ENCODE measurements around the gene MAPRE3. TPM values are rescaled to one million over a fixed set of nuclear protein-coding genes. Genes with fewer than 3 reads are reported as not detected.
A peak's percentile ranks its signal among the peaks of the same experiment; 100 is the strongest.

The MAPRE3 gene
- total RNA-seq, 8 experiments from 2014 or later, result 8.7 to 44.8 (median 26.8) TPM

DNA sequence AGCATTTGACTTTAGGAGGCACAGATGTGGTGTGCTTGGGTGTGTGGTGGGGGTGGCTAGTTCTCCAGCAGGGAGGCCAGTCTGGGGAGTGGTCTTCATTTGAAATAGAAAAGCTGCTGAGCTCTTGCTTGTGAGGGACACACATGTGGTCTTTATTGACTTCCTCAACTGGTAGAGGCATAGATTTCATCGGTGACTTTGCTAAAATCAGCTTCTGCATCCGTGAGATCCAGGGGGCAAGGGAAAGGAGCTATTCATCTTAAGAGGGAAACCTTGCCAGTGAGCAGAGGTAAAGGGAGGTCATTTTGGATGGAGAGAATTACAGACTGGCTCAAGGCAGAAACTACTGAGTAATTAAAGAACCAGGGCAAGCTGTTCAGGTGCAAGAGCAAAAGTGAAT is 4.7 kb downstream of the MAPRE3 start:
- Histone ChIP-seq H3K27ac (no peak overlapping the region), H3K4me1 (replicated peaks in 1 of 2) (peaks cover 17% of the 10 kb centered on the region in 2 donors), H3K4me3 (no peak overlapping the region)
- 0 to 50% (median 9%) methylated on average over 1 to 2 of the region's 2 CpGs; no CpG with 5 or more reads in 3 of the 10 experiments for WGBS, 10 experiments
- in situ Hi-C loops (cut with MboI; ENCODE audit: low pct_unique_long_range_greater_than_20kb in 2 of 9, low sequenced_read_pairs in 9 of 9, unreplicated experiment in 9 of 9), result no loop called here
- no peak for ATAC-seq (replicated peaks in 6 of 8)

- peak in 1 of 8 experiments; percentile 9 for ATAC-seq (replicated peaks in 6 of 8)
- Histone ChIP-seq H3K4me3 (no peak overlapping the region), H3K4me1 (replicated peaks in 1 of 2) (peaks cover 17% of the 10 kb centered on the region in 2 donors), H3K27ac (no peak overlapping the region)
- in situ Hi-C loops (cut with MboI; ENCODE audit: low pct_unique_long_range_greater_than_20kb in 2 of 9, low sequenced_read_pairs in 9 of 9, unreplicated experiment in 9 of 9), result no loop called here
- WGBS, 10 experiments, result 14 to 86% (median 72%) methylated on average over 1 of the region's 1 CpG; no CpG with 5 or more reads in 6 of the 10 experiments
These were observed 5.2 kb downstream of the MAPRE3 start for GRCh38 chr2:26975656-26976055.

GRCh38 chr2:26976237-26976636 is 5.8 kb downstream of the MAPRE3 start:
- Histone ChIP-seq H3K4me1 (replicated peaks in 1 of 2) (peaks cover 17% of the 10 kb centered on the region in 2 donors), H3K4me3 (no peak overlapping the region), H3K27ac (no peak overlapping the region)
- in situ Hi-C loops (cut with MboI; ENCODE audit: low pct_unique_long_range_greater_than_20kb in 2 of 9, low sequenced_read_pairs in 9 of 9, unreplicated experiment in 9 of 9), result no loop called here
- WGBS, 10 experiments, result 0 to 100% (median 85%) methylated on average over 2 to 5 of the region's 5 CpGs
- peak in 2 of 8 experiments; percentile 51 to 63 for ATAC-seq (replicated peaks in 6 of 8)

DNA sequence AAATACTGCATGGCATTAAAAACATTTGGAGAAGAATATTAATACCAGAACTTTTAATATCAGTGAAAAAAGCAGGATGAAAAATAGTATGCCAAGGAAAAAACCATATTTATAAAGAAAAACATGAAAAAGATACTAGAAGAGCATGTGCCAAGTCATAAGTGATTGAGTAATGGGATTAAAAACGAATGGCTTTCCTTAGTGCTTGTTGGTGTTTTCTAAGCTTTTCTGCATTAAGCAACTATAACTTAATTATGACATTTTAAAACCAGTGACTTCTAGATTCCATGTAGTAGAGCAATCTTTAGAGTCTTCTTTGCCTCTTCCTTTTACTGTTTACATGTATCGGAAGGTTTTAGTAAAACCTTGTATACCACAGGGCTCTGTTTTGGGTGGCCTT is 6.6 kb downstream of the MAPRE3 start:
- peaks cover 10 to 13% of the 10 kb centered on the region in 2 donors for H3K4me1 ChIP-seq (replicated peaks in 1 of 2)
- 50 to 88% (median 73%) methylated on average over 1 to 2 of the region's 2 CpGs; no CpG with 5 or more reads in 1 of the 10 experiments for WGBS, 10 experiments
- no peak overlapping the region for H3K27ac ChIP-seq
- in situ Hi-C loops (cut with MboI; ENCODE audit: low pct_unique_long_range_greater_than_20kb in 2 of 9, low sequenced_read_pairs in 9 of 9, unreplicated experiment in 9 of 9), result no loop called here
- ATAC-seq (replicated peaks in 6 of 8), result no peak
- no peak overlapping the region for H3K4me3 ChIP-seq

DNA sequence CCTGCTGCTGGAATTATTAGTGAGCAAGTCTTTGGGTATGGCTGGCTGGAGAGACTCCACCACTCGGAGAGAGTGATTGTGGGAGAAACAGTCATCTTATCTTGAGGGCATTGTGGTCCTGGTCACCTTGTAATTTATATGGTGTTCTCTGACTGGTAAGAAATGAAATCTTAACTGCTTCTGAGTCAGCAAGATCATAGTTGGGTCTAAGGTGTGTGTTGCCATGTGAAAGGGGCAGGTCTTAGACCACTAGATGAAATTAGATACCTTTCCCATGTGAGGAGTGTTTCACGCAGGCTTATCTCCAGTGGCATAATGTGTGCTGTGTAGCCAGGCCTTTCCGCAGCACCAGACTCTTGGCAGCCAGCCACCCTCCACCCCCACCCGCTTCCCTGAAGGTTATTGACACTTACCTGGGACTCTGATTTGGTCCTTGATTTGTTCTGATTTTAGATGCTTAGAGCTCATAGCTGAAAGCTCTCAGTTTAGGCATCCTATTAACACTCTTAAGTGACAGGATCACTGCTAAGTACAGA is 7.7 kb downstream of the MAPRE3 start:
- ATAC-seq (replicated peaks in 6 of 8), result no peak
- no peak overlapping the region for H3K4me3 ChIP-seq
- in situ Hi-C loops (cut with MboI; ENCODE audit: low pct_unique_long_range_greater_than_20kb in 2 of 9, low sequenced_read_pairs in 9 of 9, unreplicated experiment in 9 of 9), result no loop called here
- H3K27ac ChIP-seq, result no peak overlapping the region
- H3K4me1 ChIP-seq (replicated peaks in 1 of 2), result peaks cover 3 to 6% of the 10 kb centered on the region in 2 donors
- WGBS, 10 experiments, result 80 to 100% (median 98%) methylated on average over 1 to 4 of the region's 4 CpGs; no CpG with 5 or more reads in 6 of the 10 experiments

GRCh38 chr2:26979741-26980140 is 9.3 kb downstream of the MAPRE3 start:
- no peak for ATAC-seq (replicated peaks in 6 of 8)
- H3K27ac ChIP-seq, result no peak overlapping the region
- in situ Hi-C loops (cut with MboI; ENCODE audit: low pct_unique_long_range_greater_than_20kb in 2 of 9, low sequenced_read_pairs in 9 of 9, unreplicated experiment in 9 of 9), result no loop called here
- 0 to 100% (median 81%) methylated on average over 1 to 2 of the region's 2 CpGs; no CpG with 5 or more reads in 5 of the 10 experiments for WGBS, 10 experiments
- peaks cover 3 to 6% of the 10 kb centered on the region in 2 donors for H3K4me1 ChIP-seq (replicated peaks in 1 of 2)
- H3K4me3 ChIP-seq, result no peak overlapping the region

DNA sequence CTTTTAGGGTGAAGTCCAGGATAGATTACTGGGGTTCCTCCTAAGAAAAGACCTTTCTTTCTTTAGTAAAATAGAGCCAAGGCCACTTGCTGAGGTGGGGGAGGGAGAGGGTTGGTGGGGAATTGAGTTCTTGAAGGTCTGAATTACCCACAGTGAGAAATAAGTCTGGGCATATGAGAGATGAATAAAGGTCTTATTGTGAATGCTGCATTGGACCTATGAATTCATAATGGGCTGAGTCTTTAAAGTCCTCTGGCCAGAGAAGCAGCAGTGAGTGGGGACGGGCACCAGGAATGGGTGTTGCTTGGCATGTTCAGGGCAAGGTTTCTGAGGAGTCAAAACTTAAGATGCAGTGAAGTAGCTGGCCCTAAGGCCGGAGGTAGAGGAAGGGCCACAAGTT is 10.5 kb downstream of the MAPRE3 start:
- no peak for ATAC-seq (replicated peaks in 6 of 8)
- H3K4me3 ChIP-seq, result no peak overlapping the region
- no peaks in the 10 kb centered on the region for H3K4me1 ChIP-seq (replicated peaks in 1 of 2)
- 67 to 94% (median 82%) methylated on average over 1 to 2 of the region's 2 CpGs; no CpG with 5 or more reads in 2 of the 10 experiments for WGBS, 10 experiments
- H3K27ac ChIP-seq, result no peak overlapping the region
- in situ Hi-C loops (cut with MboI; ENCODE audit: low pct_unique_long_range_greater_than_20kb in 2 of 9, low sequenced_read_pairs in 9 of 9, unreplicated experiment in 9 of 9), result no loop called here

- 63 to 100% (median 83%) methylated on average over 1 of the region's 2 CpGs; no CpG with 5 or more reads in 6 of the 10 experiments for WGBS, 10 experiments
- H3K4me3 ChIP-seq, result no peak overlapping the region
- no peak overlapping the region for H3K27ac ChIP-seq
- in situ Hi-C loops (cut with MboI; ENCODE audit: low pct_unique_long_range_greater_than_20kb in 2 of 9, low sequenced_read_pairs in 9 of 9, unreplicated experiment in 9 of 9), result no loop called here
- no peaks in the 10 kb centered on the region for H3K4me1 ChIP-seq (replicated peaks in 1 of 2)
- ATAC-seq (replicated peaks in 6 of 8), result peak in 5 of 8 experiments; percentile 37 to 84 (median 82)
These were observed 11.8 kb downstream of the MAPRE3 start for GRCh38 chr2:26982102-26982742.

DNA sequence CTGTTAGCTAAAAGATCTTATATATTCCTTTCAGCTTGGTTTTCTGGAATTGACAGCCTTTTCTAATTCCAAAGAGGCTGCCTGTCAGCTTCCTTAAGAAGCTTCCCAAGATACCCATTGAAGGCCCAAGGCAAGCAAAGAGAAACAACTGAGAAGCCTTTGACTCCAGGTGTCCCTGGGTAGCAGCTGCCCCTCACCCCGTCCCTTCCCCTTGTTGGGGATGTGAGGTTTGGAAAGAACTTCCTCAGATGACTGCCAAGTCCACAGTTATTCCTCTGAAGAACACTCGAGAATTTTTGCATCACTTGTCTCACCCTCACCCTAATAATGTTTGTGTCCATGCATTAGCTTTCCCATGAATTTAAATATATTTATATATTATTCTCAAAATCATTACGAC is 13.3 kb downstream of the MAPRE3 start:
- in situ Hi-C loops (cut with MboI; ENCODE audit: low pct_unique_long_range_greater_than_20kb in 2 of 9, low sequenced_read_pairs in 9 of 9, unreplicated experiment in 9 of 9), result no loop called here

DNA sequence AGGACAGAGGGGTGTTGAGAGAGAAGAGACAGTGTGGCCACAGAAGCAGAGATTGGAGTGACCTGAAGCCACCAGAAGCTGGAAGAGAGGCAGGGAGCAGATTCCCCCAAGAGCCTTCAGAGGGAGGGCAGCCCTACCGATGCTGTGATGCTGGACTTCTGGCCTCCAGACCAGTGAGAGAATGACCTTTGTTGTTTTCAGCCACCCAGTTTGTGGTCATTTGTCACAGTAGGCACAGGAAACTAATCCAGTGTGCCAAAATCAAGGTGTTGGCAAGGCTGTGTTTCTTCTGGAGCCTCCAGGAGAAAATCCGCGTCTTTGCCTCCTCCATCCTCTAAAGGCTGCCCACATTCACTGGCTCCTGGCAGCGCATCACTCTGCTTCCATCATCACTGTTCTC is 15.4 kb downstream of the MAPRE3 start:
- Histone ChIP-seq H3K4me3 (no peak overlapping the region), H3K4me1 (replicated peaks in 1 of 2) (no peaks in the 10 kb centered on the region), H3K27ac (no peak overlapping the region)
- in situ Hi-C loops (cut with MboI; ENCODE audit: low pct_unique_long_range_greater_than_20kb in 2 of 9, low sequenced_read_pairs in 9 of 9, unreplicated experiment in 9 of 9), result no loop called here
- no peak for ATAC-seq (replicated peaks in 6 of 8)
- WGBS, 10 experiments, result 60 to 100% (median 96%) methylated on average over 1 to 4 of the region's 4 CpGs; no CpG with 5 or more reads in 4 of the 10 experiments

More for the DNA sequence above, 13.3 kb downstream of the MAPRE3 start:
- no peak for ATAC-seq (replicated peaks in 6 of 8)
- Histone ChIP-seq H3K4me1 (replicated peaks in 1 of 2) (no peaks in the 10 kb centered on the region), H3K4me3 (no peak overlapping the region), H3K27ac (no peak overlapping the region)
- 0 to 100% (median 72%) methylated on average over 1 to 3 of the region's 3 CpGs; no CpG with 5 or more reads in 1 of the 10 experiments for WGBS, 10 experiments

DNA sequence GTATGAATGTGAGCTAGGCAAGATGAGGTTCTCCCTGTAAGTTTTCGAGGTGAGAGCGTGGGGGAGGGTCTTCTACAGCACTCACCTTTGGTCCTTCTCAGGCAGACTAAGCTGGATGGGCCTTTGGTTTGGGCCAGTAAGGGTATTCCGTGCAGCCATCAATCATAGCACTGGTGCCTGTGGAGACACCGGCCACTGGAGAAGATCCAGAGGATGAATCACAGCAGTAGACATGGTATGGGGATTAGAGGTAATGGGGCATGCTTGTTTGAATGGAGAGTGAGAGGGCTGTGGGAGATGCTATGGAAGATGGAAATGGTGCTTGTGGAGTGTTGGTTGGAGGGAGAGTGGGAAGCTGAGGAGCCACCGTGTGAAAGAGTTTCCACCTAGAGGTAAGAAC is 16.1 kb downstream of the MAPRE3 start:
- no peak for ATAC-seq (replicated peaks in 6 of 8)
- in situ Hi-C loops (cut with MboI; ENCODE audit: low pct_unique_long_range_greater_than_20kb in 2 of 9, low sequenced_read_pairs in 9 of 9, unreplicated experiment in 9 of 9), result no loop called here
- 48 to 100% (median 92%) methylated on average over 1 to 5 of the region's 5 CpGs; no CpG with 5 or more reads in 1 of the 10 experiments for WGBS, 10 experiments
- H3K27ac ChIP-seq, result no peak overlapping the region
- H3K4me1 ChIP-seq (replicated peaks in 1 of 2), result peaks cover 0 to 2% of the 10 kb centered on the region in 2 donors
- H3K4me3 ChIP-seq, result no peak overlapping the region

DNA sequence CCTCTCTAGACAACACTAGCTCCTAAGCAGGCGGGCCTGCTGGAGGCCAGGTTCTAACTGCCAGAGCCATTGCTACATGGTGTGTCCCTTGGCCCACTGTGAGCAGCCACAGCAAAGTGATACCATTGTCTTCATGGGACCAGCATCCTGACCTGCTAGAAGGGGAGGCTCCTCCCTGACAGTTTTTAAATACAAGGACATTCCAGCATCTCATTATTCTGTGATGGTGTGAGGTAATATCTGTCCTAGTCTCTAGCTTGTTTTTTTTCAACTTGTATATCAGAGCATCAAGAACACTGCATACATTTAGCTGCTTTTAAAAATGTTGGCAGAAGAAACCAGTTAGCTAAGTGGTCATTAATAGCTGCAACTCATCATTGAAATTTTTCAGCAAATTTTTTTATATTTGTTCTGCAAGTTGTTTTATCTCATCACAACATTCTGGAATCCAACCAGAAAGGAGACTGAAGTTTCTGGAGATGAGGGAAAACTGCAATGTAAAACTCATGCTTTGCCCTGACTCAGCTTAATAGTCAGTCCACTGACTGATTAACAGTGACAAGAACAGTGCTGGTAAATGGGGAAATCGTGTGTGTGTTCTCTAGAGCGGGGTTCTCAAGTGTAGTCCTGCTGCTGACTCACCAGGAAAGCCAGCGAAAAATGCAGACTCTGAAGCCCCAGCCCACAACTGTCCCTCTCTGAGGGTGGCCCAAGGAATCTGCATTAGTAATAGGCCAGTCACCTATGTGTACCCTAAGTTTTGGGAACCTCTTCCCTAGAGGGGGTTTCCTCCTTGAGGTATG is 17.8 kb downstream of the MAPRE3 start:
- H3K27ac ChIP-seq, result no peak overlapping the region
- in situ Hi-C loops (cut with MboI; ENCODE audit: low pct_unique_long_range_greater_than_20kb in 2 of 9, low sequenced_read_pairs in 9 of 9, unreplicated experiment in 9 of 9), result no loop called here
- H3K4me1 ChIP-seq (replicated peaks in 1 of 2), result peaks cover 0 to 5% of the 10 kb centered on the region in 2 donors
- 0 to 71% (median 40%) methylated on average over 1 to 3 of the region's 4 CpGs; no CpG with 5 or more reads in 6 of the 10 experiments for WGBS, 10 experiments
- no peak overlapping the region for H3K4me3 ChIP-seq
- peak in 3 of 8 experiments; percentile 7 to 90 (median 84) for ATAC-seq (replicated peaks in 6 of 8)

- no peak overlapping the region for H3K4me3 ChIP-seq
- ATAC-seq (replicated peaks in 6 of 8), result peak in 5 of 8 experiments; percentile 20 to 57 (median 28)
- H3K27ac ChIP-seq, result no peak overlapping the region
- in situ Hi-C loops (cut with MboI; ENCODE audit: low pct_unique_long_range_greater_than_20kb in 2 of 9, low sequenced_read_pairs in 9 of 9, unreplicated experiment in 9 of 9), result no loop called here
- 17 to 100% (median 75%) methylated on average over 1 to 8 of the region's 8 CpGs for WGBS, 10 experiments
- peaks cover 0 to 5% of the 10 kb centered on the region in 2 donors for H3K4me1 ChIP-seq (replicated peaks in 1 of 2)
These were observed 18.7 kb downstream of the MAPRE3 start for GRCh38 chr2:26989156-26989555.

All from motor neuron (in vitro differentiated cells).